Astrocyte of the cerebellum (primary cell): Measurements from ENCODE around the gene TNP2.
"Not testable (repeated sequence)": the region's sequence is repeated elsewhere in the genome, so short reads cannot be mapped to it uniquely, and the experiment has no call there.

Experiments used
- DNase-seq: peaks from one replicate; pipeline ENCODE4 v3.0.0-alpha.2; 2011; ENCODE audit warnings: low read depth
- H3K4me3 ChIP-seq: 2 replicates; pipeline ENCODE4 v1.5.1; 2011; ENCODE audit warnings: mild to moderate bottlenecking, low read depth, low read length, moderate library complexity
- in situ Hi-C: cut with HindIII; loops from 2 replicates; pipeline ENCODE4 v1.10.0; 2017; ENCODE audit warnings: low sequenced_read_pairs
- TF ChIP-seq, protein P1 (sequence below): IDR thresholded peaks from 2 replicates; pipeline ENCODE4 v1.5.1; 2012; ENCODE audit warnings: low read length, low read depth, moderate library complexity, mild to moderate bottlenecking; ENCODE audit errors: missing control alignments

The TNP2 gene

DNA sequence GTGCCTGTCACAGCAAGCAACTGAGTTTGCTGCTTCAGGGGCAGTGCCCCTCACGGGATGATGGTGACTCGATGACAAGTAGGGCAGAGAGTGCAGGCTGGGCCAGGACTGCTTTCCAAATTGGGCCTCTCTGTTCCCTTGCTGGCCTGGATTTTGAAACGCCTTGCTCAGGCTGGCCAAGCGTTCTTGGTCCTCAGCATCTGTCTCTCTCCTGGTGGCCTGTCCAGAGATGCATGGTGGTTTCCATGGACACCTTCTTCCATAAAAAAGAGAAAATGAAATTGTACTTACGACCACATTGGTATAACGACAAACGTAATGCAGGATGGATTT, 31.4 kb upstream of the TNP2 start:
- in situ Hi-C loops, result no loop called here
- TF ChIP-seq, protein P1, sequence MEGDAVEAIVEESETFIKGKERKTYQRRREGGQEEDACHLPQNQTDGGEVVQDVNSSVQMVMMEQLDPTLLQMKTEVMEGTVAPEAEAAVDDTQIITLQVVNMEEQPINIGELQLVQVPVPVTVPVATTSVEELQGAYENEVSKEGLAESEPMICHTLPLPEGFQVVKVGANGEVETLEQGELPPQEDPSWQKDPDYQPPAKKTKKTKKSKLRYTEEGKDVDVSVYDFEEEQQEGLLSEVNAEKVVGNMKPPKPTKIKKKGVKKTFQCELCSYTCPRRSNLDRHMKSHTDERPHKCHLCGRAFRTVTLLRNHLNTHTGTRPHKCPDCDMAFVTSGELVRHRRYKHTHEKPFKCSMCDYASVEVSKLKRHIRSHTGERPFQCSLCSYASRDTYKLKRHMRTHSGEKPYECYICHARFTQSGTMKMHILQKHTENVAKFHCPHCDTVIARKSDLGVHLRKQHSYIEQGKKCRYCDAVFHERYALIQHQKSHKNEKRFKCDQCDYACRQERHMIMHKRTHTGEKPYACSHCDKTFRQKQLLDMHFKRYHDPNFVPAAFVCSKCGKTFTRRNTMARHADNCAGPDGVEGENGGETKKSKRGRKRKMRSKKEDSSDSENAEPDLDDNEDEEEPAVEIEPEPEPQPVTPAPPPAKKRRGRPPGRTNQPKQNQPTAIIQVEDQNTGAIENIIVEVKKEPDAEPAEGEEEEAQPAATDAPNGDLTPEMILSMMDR, result no peak
- no peak for DNase-seq
- no peak overlapping the region for H3K4me3 ChIP-seq

- TF ChIP-seq, protein P1, result no peak
- in situ Hi-C loops, result no loop called here
These were observed 30.9 kb upstream of the TNP2 start for GRCh38 chr16:11299865-11300559.

GRCh38 chr16:11298950-11299547, 29.9 kb upstream of the TNP2 start:
- H3K4me3 ChIP-seq, in situ Hi-C loops, DNase-seq: not testable (repeated sequence)

More at GRCh38 chr16:11299865-11300559, 30.9 kb upstream of the TNP2 start:
- no peak for DNase-seq
- no peak overlapping the region for H3K4me3 ChIP-seq

DNA sequence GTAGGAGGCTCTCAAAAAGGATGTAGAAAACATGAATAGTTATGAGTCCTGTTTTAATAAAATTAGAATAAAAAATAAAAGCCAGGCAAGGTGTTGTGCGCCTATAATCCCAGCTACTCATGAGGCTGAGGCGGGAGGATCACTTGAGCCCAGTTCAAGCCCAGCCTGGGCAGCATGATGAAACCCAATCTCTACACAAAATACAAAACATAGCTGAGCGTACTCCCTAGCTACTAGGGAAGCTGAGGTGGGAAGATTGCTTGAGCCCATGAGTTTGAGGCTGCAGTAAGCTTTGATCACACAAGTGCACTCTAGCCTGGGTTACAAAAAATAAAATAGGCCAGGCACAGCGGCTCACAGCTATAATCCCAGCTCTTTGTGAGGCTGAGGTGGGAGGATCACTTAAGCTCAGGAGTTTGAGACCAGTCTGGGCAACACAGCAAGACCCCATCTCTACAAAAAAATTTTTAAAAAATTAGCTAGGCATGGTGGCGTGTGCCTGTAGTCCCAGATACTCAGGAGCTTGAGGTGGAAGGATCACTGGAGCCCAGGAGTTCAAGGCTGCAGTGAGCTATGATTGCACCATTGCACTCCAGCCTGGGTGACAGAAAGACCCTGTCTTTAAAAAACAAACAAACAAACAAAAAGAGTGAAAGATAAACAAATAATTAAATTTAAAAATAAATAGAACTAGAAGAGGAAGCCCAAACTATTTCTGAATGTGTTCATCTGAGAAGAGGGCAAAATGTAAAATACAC, 29.2 kb upstream of the TNP2 start:
- TF ChIP-seq, protein P1, result no peak
- no peak for DNase-seq
- in situ Hi-C loops, result no loop called here
- H3K4me3 ChIP-seq, result no peak overlapping the region

- no peak overlapping the region for H3K4me3 ChIP-seq
- DNase-seq, result no peak
- in situ Hi-C loops, result no loop called here
- TF ChIP-seq, protein P1, result no peak
These were observed 28.5 kb upstream of the TNP2 start for GRCh38 chr16:11297492-11298142.

DNA sequence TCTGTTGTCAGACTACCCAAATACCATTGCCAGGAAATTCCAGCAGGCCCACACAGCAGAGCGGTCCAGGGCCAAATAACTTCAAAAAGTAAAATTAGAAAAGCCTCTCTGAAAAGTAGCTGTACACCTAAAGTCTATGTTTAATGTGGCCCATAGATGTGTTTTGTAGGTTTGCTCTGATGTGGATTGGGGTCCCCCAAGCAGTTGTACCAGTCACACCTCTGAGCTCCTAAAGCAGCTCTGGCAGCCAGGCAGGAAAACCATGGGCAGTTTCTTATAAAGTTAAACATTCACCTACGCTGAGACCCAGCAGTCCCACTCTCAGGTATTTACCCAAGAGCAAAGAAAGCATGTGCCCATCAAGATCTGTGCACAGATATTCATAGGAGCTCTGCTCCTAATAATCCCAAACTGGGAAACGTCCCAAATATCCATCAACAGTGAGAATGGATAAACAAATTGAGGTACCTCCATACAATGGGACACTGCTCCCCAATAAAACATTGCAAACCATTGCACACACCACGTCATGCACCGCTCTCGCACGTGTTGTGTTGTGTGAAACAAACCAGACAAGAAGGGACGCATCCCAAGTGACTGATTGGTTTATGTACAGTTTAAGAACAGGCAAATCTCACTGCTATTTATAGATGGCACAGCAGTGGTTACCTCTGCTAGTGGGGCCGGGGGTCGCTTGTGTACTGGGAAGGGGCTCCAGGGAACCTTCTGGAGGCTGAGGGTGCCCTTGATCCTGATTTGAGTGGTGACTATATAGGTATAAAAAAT, 27.8 kb upstream of the TNP2 start:
- TF ChIP-seq, protein P1, result no peak
- in situ Hi-C loops, result no loop called here
- H3K4me3 ChIP-seq, result no peak overlapping the region
- no peak for DNase-seq
